BJ (cell line): ENCODE measurements around the gene ATRNL1. TPM values are rescaled to one million over a fixed set of nuclear protein-coding genes. Genes with fewer than 3 reads are reported as not detected.

Experiments
- CTCF ChIA-PET: fragments of 350-600 bp; formaldehyde crosslinking; extraction: SDS; loops from one replicate; lab custom pipeline; 2021; ENCODE audit warnings: antibody characterized with exemption, inconsistent platforms; lab: Yijun Ruan, JAX
- POLR2A ChIA-PET: fragments of 300-600 bp; sonication (Branson Sonifier 250); formaldehyde crosslinking; extraction: SDS; loops from one replicate; lab custom pipeline; 2021; ENCODE audit warnings: antibody characterized with exemption; lab: Charles Lee
- DNase-seq: peaks from one replicate; pipeline ENCODE4 v3.0.0-alpha.2; 2011; ENCODE audit warnings: low read depth
- H3K27me3 ChIP-seq: 2 replicates; pipeline ENCODE4 v1.6.0; 2011; ENCODE audit warnings: low read length; ENCODE audit not compliant: control insufficient read depth, insufficient read depth
- H3K36me3 ChIP-seq: 2 replicates; pipeline ENCODE4 v1.5.1; 2011; ENCODE audit warnings: low read length; ENCODE audit not compliant: control insufficient read depth, insufficient read depth
- H3K4me3 ChIP-seq: 2 replicates; pipeline ENCODE4 v1.5.1; 2011; ENCODE audit warnings: low read depth, mild to moderate bottlenecking, control low read depth, low read length
- CTCF ChIP-seq: IDR thresholded peaks from 2 replicates; pipeline ENCODE4 v1.5.1; 2011; ENCODE audit warnings: low read depth, mild to moderate bottlenecking, control low read depth, inconsistent platforms, low read length, moderate library complexity; ENCODE audit not compliant: insufficient read depth
- polyA plus RNA-seq: library from polyadenylated mRNA; depleted of rRNA; stranded (reverse); fragments of >200 nt; gene quantifications from 2 replicates; pipeline ENCODE4 v1.2.3, GENCODE V29; 2011

ATRNL1 gene
- polyA plus RNA-seq, 1 experiment, result not detected

GRCh38 chr10:115950320-115950719 is 857.2 kb downstream of the ATRNL1 start:
- TF ChIP-seq CTCF, result no peak
- ChIA-PET POLR2A (no interaction called here), CTCF (interaction anchor here (1.1 to 1.6 kb wide), 3 partner anchors 121 to 333 kb away, joined by 3 to 4 read pairs (median 4); no protein-coding TSS in a partner anchor)
- H3K4me3 ChIP-seq, result no peak overlapping the region
- no peaks in the 10 kb centered on the region for H3K36me3 ChIP-seq
- H3K27me3 ChIP-seq, result no peaks in the 10 kb centered on the region
- no peak for DNase-seq

GRCh38 chr10:115951242-115951641 is 858.1 kb downstream of the ATRNL1 start:
- no peak for DNase-seq
- Histone ChIP-seq H3K36me3 (no peaks in the 10 kb centered on the region), H3K27me3 (no peaks in the 10 kb centered on the region), H3K4me3 (no peak overlapping the region)
- no peak for TF ChIP-seq CTCF
- ChIA-PET POLR2A (no interaction called here), CTCF (interaction anchor here (0.6 kb wide), 1 partner anchor 337 kb away, joined by 3 read pairs; no protein-coding TSS in a partner anchor)

GRCh38 chr10:115953281-115953680 is 860.1 kb downstream of the ATRNL1 start:
- CTCF ChIA-PET, result no interaction called here
- no peak for DNase-seq
- POLR2A ChIA-PET, result no interaction called here
- no peak for TF ChIP-seq CTCF
- no peaks in the 10 kb centered on the region for H3K27me3 ChIP-seq
- H3K4me3 ChIP-seq, result no peak overlapping the region
- no peaks in the 10 kb centered on the region for H3K36me3 ChIP-seq

GRCh38 chr10:115953968-115954367 is 860.8 kb downstream of the ATRNL1 start:
- CTCF ChIA-PET, result no interaction called here
- H3K36me3 ChIP-seq, result no peaks in the 10 kb centered on the region
- no peak for DNase-seq
- H3K27me3 ChIP-seq, result no peaks in the 10 kb centered on the region
- POLR2A ChIA-PET, result no interaction called here
- no peak for TF ChIP-seq CTCF
- no peak overlapping the region for H3K4me3 ChIP-seq

GRCh38 chr10:115956225-115957011 is 863.3 kb downstream of the ATRNL1 start:
- CTCF ChIA-PET, result interaction anchor here (0.6 to 0.7 kb wide), 2 partner anchors 14 to 26 kb away, joined by 3 read pairs; no protein-coding TSS in a partner anchor
- no peak for DNase-seq
- H3K27me3 ChIP-seq, result no peaks in the 10 kb centered on the region
- POLR2A ChIA-PET, result interaction anchor here (0.6 kb wide), 1 partner anchor 11 kb away, joined by 12 read pairs; no protein-coding TSS in a partner anchor
- H3K4me3 ChIP-seq, result no peak overlapping the region
- no peak for TF ChIP-seq CTCF
- H3K36me3 ChIP-seq, result no peaks in the 10 kb centered on the region
